GM10248 (cell line): ENCODE data around the gene RANBP3.

ENCODE experiments used
- CTCF ChIA-PET: fragments of 300-600 bp; sonication (Branson Sonifier 250); formaldehyde crosslinking; extraction: SDS; loops from one replicate; lab custom pipeline; 2021; ENCODE audit warnings: antibody characterized with exemption; lab: Yijun Ruan, JAX
- POLR2A ChIA-PET: fragments of 350-650 bp; sonication (Branson Sonifier 250); formaldehyde crosslinking; extraction: SDS; loops from one replicate; lab custom pipeline; 2020; ENCODE audit warnings: antibody characterized with exemption; lab: Yijun Ruan, JAX
- DNase-seq: peaks from one replicate; pipeline ENCODE4 v3.0.0; 2012; ENCODE audit errors: extremely low spot score
- CTCF ChIP-seq: IDR thresholded peaks from 2 replicates; pipeline ENCODE4 v1.5.1; 2012; ENCODE audit warnings: mild to moderate bottlenecking, low read depth; ENCODE audit errors: extremely low read depth, missing control alignments, control extremely low read depth

The RANBP3 gene

GRCh38 chr19:5993648-5994358, 15.9 kb upstream of the RANBP3 start:
- POLR2A ChIA-PET = no interaction called here
- no peak for TF ChIP-seq CTCF
- DNase-seq = no peak
- CTCF ChIA-PET = interaction anchor here (1.0 to 1.5 kb wide), 2 partner anchors 14 to 28 kb away, joined by 3 to 7 read pairs; no protein-coding TSS in a partner anchor

GRCh38 chr19:5993201-5993600, 15.3 kb upstream of the RANBP3 start:
- ChIA-PET CTCF (interaction anchor here (1.5 kb wide), 1 partner anchor 29 kb away, joined by 7 read pairs; no protein-coding TSS in a partner anchor), POLR2A (no interaction called here)
- no peak for TF ChIP-seq CTCF
- no peak for DNase-seq

GRCh38 chr19:5992756-5993155, 14.8 kb upstream of the RANBP3 start:
- TF ChIP-seq CTCF = no peak
- ChIA-PET CTCF (interaction anchor here (1.5 kb wide), 1 partner anchor 29 kb away, joined by 7 read pairs; no protein-coding TSS in a partner anchor), POLR2A (no interaction called here)
- DNase-seq = no peak

- TF ChIP-seq CTCF = no peak
- no peak for DNase-seq
- ChIA-PET CTCF (interaction anchor here (2.1 to 5.3 kb wide), 2 partner anchors 23 to 31 kb away, joined by 8 to 70 read pairs; no protein-coding TSS in a partner anchor), POLR2A (no interaction called here)
These were observed 13.4 kb upstream of the RANBP3 start for GRCh38 chr19:5991244-5991838.

GRCh38 chr19:5990289-5990797, 12.4 kb upstream of the RANBP3 start:
- no peak for DNase-seq
- ChIA-PET CTCF (interaction anchor here (1.9 to 5.3 kb wide), 7 partner anchors 10 to 186 kb away, joined by 4 to 70 read pairs (median 9); partner anchors contain the start of genes NRTN and RANBP3), POLR2A (interaction anchor here (0.6 to 1.3 kb wide), 2 partner anchors 11 to 895 kb away, joined by 3 to 4 read pairs; no protein-coding TSS in a partner anchor)
- TF ChIP-seq CTCF = no peak

- DNase-seq = no peak
- POLR2A ChIA-PET = interaction anchor here (1.3 kb wide), 1 partner anchor 10 kb away, joined by 3 read pairs; no protein-coding TSS in a partner anchor
- no peak for TF ChIP-seq CTCF
- CTCF ChIA-PET = interaction anchor here (1.4 to 5.3 kb wide), 9 partner anchors 11 to 185 kb away, joined by 4 to 70 read pairs (median 9); partner anchors contain the start of genes NRTN and RANBP3
These were observed 11.6 kb upstream of the RANBP3 start for GRCh38 chr19:5989388-5990074.
